GM18520 (cell line): ENCODE data around the gene KCNH8.
"Not testable (repeated sequence)": the region's sequence is repeated elsewhere in the genome, so short reads cannot be mapped to it uniquely, and the experiment has no call there.

Experiments used
- ATAC-seq: cut with Tn5 transposase; IDR thresholded peaks from one replicate; pipeline ENCODE4 v1.9.1; 2021; ENCODE audit not compliant: unreplicated experiment

Gene KCNH8

DNA sequence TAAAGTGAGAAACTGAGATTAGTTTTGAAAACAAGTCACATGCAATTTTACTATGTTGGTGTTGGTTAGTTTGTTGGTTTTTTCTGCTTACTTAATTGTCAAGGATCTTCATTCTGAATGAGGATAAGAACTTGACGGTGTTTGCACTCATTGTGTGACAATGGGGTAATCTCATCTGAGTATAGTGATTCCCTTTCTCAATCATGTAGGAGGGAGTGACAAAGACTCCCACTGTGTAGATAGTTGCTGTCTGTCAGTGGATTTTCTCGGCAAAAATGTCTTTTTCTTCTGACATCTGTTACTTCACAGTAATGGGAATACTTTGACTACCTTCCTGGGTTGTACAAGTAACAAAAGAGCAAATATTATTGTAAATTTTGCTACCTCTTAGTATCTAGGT is 23.5 kb downstream of the KCNH8 start:
- no peak for ATAC-seq

DNA sequence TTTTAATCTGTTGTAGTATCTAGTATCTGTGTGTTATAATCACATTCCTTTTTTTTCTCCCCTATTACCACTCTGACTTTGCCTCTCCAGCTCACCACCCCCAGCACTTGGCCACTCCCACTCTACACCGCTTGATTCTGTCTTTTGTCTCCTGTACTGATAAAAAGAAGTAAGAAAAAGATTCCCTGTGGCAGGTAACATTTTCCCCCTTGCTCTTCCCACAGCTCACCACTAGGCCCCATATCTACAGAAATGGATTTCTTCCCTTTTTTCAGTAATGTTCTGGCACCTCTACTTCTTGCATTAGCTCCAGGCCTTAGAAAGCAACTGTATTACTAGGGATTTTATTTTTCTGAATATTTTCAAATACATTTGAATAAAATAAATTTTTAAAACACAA is 25.6 kb downstream of the KCNH8 start:
- ATAC-seq, result no peak

DNA sequence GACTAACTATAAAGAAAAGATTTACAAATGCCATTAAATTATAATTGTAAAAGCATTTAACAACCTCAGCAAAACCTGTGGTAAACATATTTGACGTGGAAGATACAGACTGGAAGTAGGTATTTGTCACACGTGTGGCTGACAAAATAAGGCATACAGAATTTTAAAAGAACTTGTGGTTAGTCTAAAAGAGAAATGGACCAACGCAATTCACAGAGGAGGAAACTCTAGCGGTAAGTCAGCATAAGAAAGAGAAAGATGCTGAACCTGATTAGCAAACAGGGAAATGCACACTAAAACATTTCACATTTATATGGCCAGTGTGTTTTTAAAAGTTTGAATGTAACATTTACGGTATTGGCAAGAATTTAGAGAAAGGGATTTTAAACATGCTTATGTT is 35.3 kb downstream of the KCNH8 start:
- ATAC-seq, result no peak

DNA sequence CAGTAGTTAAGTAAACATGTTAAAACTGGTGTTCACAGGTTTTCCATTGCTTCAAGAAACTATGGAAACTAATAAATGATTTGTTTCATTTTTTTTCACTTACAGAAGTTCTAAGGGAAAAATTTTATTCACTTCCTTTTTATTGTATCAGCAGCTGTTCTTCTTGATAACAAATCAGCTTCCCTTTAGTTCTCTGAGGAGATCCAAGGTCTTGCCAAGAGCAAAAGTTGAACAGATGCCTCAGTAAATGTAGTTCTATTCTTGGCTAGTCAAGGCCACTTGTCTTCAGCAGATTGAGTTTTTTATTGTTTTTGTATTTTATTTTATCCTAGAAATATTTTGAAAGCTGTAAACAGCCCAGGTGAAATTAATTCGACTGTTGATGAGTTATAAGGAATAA is 41.8 kb downstream of the KCNH8 start:
- no peak for ATAC-seq

DNA sequence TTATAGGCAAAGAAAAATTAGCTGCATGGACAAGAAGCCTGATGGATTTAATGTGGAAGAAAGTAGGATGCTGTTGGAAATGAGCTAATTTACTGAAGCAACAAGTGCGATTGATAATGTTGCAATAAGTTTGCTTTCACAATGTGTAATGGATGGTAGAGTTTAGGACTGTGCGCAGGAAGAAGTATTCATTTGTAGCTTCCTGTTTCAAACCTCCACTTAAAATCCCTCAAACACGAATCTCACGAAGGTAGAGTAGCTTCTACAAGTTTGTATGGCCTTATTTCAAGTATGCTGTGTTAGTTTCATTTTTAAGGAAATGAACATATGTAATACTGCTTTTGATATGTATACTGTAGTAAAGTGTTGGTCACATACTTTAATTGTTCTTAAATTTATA is 42.3 kb downstream of the KCNH8 start:
- ATAC-seq, result peak; percentile 84

DNA sequence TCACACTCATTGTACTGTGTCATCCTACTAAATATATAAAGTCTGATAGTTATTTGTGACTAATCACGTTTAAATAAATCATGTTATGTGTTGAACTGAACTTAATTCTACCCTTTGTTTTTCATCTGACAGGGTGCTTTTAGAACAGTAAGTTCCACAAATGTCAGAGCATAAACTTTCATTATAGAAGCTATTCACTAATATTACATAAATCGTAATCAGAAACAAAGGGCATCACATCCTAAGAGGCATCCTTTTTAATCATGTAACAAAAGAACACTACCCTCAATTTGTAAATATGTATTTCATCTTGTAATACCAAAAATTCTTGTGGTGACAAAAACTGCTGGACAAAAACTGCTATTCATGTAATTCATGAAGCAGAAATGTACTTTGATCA is 50.8 kb downstream of the KCNH8 start:
- no peak for ATAC-seq

DNA sequence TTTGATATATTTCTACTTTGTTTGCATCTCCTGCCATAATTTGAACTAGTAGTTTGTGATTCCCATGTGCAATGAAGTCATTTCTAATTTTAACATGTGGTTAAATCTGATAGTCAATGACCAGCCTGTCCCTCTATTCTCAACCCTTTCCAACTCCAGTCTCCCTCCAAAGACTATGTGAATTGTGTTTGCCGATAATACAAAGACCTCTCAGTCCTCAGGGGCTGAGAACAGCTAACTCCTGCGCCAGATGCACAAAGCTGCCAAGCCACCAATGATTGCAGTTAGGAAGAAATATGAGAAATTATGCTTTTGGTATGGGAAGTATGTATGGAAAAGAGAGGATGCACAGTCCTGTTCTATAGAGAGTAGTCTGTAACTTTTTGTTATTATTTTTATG is 54.0 kb downstream of the KCNH8 start:
- no peak for ATAC-seq

DNA sequence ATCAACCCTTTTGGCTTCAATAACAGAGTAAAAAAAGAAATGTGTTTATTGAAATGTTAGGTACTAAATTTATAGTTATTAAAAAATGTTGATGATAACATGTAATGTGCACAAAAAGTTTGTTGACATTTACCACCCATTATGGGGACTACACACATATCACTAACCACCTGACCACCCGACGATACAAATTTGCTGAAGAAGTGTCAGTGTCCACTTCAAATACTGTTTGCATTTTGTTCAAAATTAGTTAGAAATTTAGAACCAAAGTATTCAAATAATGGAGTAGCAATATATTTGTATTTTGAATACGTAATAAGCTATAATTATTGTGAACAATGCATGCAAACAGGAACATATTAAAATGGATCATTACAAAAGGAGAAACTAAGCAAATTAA is 54.4 kb downstream of the KCNH8 start:
- no peak for ATAC-seq

DNA sequence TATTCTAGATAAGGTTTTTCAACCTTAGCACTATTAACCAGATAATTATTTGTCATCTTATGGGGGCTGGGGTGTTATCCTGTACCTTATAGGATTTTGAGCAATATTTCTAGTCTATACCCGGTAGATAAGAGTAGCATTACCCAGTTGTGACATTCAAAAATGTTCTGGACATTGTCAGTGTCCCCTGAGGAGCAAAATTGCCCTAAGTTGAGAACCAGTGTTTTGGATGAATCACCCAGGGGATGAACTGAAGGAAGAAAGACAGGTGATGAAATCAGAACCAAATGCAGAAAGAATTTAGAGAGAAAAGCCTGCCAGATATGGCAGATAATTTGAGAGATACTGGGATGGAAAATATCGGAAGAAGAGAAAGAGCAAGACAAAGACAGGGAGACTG is 58.2 kb downstream of the KCNH8 start:
- ATAC-seq, result no peak

DNA sequence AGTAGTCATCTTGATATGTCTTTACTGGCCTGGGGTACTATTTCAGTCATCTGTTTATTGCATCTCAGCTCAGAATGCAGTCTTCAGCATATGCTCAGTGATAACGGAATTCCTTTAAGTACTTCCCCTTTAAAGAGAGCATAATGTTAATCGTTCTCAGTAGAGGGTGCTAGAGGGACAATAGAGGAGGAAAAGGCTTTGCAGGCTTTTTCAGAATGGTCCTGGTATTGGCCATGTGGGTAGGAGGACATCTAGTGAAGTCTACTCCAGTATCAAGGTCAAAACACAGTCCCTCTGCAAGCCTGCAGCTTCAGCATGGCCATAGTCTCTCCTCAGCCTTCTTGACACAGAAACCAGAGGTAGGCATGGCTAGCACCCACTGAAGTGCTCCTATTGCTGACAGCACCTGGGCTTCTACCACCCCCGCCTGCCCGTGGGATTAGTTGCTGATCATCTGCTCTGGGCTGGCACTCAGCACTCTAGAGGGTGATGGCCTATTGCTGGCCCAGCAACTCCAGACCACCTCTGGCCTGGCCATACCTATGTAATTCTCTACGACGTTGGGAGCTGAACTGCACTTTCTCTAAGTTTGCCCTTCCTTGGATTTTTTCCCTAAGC is 65.4 kb downstream of the KCNH8 start:
- ATAC-seq, result no peak

DNA sequence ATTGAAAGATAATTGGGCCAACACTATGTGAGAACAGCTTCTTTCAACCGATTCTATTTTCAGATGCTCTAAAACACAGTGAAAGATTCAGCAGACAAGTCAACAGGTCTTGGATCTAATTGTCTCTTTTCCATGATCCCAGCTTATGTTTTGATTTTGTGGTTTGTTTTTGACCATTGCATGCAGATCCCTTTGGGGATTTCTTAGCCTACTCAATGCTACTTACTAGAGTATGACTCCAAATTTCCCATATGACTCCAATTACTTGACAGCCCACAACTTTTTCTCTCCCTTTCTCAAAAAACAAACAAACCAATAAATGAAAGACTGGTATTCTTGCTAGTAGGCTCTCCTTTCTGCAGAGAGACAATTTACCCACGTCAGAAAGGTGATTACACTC is 67.1 kb downstream of the KCNH8 start:
- no peak for ATAC-seq

DNA sequence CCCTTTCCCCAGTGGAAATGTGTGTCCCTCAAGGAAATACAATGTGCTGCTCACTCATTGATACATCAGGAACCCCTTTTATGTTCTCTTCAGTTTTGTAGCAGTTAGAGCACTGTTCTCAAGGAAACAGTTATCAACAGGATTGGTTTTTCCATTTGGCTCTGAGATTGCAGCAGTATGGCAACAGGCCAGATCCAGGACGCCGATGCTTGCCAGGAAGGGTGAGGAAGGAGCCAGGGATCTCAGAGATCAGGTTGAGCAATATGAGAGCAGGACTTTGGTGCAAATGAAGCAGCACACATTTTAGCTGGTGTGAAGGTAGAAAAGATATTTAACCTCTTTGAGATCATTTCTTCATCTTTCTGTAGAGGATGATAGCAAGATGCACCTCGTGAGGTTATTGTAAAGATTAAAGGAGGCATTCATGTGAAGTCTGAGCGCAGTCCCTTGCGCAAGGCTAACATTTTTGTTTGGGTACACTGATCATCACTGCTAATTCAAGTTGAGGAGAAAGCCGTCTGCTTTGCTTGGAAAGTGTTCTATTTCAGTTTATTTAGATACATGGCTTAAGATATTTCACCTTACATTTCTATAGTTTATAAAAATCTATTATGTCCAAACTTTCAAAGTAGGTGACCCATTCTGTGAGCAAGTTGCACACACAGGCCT is 68.5 kb downstream of the KCNH8 start:
- ATAC-seq, result no peak

DNA sequence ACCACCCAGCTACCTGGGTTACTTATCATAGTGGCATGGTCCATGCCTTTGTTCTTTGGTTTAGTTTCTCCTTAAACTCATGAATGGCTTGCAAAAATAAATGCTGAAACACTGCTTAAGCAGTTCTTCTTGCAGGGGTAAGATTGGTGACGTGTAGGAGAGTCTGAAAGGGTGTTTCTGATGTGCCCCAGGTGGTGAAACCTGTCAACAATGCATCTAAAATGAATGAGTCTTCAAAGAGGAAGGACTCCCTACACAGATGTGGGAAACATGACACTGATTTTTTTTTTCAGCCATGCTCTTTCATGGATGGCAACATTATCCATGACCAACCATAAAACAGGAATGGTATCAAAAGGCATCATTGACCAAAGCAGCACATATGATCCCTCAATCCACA is 72.0 kb downstream of the KCNH8 start:
- no peak for ATAC-seq

DNA sequence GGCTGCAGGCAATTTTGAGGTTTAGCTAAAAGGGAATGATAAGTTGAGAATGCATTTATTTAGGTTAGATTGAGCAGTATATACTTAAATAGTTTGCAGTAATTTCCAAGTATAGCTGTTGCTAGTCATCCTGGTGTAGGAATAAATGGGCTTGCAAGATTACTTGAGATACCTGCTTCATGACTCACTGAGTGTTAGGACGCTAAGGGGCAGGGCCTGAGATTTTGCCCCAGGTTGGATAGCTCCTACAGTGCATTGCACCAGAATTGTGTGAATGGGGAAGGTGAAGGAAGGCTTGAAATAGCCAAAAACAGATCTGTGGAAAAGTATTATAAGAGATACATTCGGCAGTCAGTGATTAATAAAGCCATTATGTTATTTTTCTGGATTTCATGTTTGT is 72.8 kb downstream of the KCNH8 start:
- no peak for ATAC-seq

DNA sequence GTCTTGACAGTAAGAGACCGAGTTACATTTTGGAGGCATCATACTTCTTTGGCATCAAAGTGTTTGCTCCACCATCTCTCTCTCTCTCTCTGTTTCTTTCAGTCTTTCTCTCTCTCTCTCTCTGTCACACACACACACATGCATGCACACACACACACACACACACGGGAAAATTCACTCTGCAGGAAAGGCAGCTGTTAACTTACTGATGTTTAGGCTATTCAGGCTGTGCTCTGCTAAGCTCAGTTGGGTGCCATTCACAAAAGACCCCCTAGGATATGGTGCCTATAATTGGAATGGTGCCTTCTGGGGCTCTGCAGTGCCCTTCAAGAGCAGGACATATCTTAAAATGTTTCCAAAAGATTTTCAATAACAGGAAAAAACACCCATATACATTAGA is 78.2 kb downstream of the KCNH8 start:
- ATAC-seq, result no peak

DNA sequence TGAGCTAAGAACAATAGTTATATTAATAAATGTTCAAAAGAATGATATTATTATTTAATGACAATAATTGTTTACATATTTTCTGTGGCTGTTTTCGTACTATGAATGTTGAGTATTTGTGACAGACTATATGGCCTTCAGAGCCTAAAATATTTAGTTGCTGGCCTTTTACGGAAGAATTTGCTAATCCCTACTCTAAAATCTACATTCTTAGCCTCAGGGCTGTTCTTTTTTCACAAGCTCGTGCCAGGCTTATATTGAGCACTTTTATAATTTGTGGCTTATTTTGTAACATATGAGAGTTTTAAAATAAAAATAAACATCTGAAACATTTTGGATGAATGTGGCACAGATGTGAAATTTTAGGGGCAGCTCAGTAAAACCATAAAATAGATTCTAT is 79.9 kb downstream of the KCNH8 start:
- no peak for ATAC-seq

DNA sequence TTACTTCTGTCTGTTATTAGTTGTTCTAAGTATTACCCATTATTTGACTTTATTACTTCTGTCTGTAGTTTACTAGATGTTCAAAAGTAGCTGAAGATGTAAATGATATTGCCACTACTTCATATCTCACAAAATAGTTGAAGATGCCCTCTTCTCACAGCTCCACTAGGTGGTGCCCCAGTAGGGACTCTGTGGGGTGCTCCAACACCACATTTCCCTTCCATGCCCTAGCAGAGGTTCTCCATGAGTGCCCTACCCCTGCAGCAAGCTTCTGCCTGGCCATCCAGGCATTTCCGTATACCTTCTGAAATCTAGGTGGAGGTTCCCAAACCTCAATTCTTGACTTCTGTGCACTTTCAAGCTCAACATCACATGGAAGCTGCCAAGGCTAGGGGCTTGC is 80.8 kb downstream of the KCNH8 start:
- no peak for ATAC-seq

DNA sequence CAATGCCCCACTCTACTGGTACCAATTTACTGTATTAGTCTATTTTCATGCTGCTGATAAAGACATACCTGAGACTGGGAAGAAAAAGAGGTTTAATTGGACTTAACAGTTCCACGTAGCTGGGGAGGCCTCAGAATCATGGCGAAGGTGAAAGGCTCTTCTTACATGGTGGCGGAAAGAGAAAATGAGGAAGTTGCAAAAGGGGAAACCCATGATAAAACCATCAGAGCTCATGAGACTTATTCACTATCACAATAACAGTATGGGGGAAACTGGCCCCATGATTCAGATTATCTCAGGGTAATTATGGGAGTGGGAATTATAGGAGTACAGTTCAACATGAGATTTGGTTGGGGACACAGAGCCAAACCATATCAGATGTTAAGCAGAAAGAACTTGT is 81.6 kb downstream of the KCNH8 start:
- ATAC-seq, result not testable (repeated sequence)

DNA sequence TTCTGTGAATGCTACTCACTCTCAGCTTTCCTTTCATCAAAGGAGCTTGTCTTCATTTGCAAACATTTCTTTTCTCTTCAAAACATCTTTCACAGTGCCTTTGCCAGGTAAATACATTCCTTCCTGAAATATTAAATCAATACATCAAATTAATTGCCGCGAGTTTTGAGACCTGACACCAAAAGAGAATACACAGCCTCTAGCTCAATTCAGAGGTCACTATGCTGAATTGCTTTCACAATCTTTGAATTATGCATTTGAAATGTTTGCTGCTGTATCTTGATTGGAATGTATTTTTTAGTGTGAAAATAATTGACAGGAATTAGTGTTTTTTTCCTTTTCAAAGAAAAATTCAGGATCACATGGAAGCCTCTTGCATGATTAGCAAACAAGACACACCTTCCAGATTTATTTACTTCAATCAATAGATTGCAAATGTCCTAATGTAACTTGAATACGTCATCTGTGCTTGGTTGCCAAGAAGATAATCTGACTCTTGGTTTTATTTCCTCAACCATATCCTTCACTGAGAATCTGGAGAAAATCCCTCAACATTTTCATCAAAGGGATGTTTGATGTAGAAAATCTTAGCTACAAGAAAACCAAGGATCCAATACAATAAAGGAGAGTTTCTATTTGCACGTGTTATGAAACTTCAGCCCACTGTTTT is 83.6 kb downstream of the KCNH8 start:
- ATAC-seq, result no peak

DNA sequence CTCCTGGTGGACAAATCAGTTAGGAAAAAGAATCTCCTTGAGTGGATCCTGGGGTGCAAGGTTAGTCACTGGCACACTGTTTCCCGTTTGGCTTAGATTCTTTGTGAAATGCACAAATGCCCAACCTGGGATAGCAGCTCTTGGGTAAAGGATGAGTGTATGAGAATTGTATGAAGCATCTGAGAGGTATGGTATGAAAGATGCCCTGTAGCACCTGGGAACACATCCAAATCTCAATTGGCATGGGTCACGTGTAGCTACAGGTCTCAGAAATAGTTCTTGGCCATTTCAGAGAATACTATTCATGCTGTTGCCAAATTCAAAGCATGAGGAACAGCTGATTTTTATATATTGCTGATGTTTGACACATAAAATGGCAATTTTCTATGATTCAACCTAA is 84.3 kb downstream of the KCNH8 start:
- no peak for ATAC-seq

DNA sequence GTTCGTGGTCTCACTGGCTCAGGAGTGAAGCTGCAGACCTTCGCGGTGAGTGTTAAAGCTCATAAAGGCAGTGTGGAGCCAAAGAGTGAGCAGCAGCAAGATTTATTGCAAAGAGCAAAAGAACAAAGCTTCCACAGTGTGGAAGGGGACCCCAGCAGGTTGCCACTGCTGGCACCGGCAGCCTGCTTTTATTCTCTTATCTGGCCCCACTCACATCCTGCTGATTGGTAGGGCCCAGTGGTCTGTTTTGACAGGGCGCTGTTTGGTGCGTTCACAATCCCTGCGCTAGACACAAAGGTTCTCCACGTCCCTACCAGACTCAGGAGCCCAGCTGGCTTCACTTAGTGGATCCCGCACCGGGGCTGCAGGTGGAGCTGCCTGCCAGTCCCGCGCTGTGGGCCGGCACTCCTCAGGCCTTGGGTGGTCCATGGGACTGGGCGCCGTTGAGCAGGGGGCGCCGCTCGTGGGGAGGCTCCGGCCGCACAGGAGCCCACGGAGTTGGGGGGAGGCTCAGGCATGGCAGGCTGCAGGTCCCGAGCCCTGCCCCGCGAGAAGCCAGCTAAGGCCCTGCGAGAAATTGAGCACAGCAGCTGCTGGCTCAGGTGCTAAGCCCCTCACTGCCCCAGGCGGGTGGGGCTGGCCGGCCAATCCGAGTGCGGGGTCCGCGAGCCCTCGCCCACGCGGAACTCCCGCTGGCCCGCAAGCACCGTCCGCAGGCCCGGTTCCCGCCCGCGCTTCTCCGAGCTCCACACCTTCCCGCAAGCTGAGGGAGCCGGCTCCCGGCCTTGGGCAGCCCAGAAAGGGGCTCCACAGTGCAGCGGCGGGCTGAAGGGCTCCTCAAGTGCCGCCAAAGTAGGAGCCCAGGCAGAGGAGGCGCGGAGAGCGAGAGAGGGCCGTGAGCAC is 85.8 kb downstream of the KCNH8 start:
- ATAC-seq, result not testable (repeated sequence)

DNA sequence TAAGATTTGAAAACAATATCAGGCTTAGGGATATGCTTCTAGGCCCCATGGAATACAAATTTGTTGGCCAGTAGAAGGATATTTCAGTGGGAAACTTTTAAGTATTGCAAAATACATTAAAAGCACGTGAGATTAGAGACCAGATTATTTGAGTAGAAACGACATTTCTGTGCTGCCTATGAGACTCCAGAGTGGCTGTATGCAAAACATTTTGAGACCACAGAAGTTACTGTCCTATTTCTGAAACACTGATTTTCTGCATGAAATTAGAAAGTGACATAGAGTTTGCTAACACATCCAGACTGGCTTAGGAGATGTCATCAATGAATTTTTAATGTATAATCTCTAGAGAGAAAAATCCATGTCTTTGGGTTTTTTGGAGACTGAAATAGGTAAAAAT is 99.8 kb downstream of the KCNH8 start:
- ATAC-seq, result no peak
